ENCODE results near the gene CFL1.

The CFL1 gene

GRCh38 chr11:65829459-65829858 is 28.5 kb downstream of the CFL1 start:
- DNase-seq, result no peak

- DNase-seq, result no peak
Observed at GRCh38 chr11:65826984-65827735, 30.8 kb downstream of the CFL1 start.

- no peak for DNase-seq
Observed at GRCh38 chr11:65822776-65823528, 35.0 kb downstream of the CFL1 start.

- no peak for DNase-seq
Observed at GRCh38 chr11:65821107-65821506, 36.9 kb downstream of the CFL1 start.

GRCh38 chr11:65817835-65818680 is 39.9 kb downstream of the CFL1 start:
- DNase-seq, result peak; percentile 82

- DNase-seq, result no peak
Observed at GRCh38 chr11:65817312-65817834, 40.6 kb downstream of the CFL1 start.

- DNase-seq, result no peak
Observed at GRCh38 chr11:65816696-65817095, 41.3 kb downstream of the CFL1 start.

- DNase-seq, result no peak
Observed at GRCh38 chr11:65814986-65815565, 42.9 kb downstream of the CFL1 start.

GRCh38 chr11:65814131-65814985 is 43.6 kb downstream of the CFL1 start:
- peak; percentile 17 for DNase-seq

- DNase-seq, result no peak
Observed at GRCh38 chr11:65811764-65812475, 46.1 kb downstream of the CFL1 start.

GRCh38 chr11:65810046-65810868 is 47.7 kb downstream of the CFL1 start:
- DNase-seq, result no peak

- DNase-seq, result no peak
Observed at GRCh38 chr11:65809496-65809895, 48.5 kb downstream of the CFL1 start.

- DNase-seq, result no peak
Observed at GRCh38 chr11:65808744-65809341, 49.1 kb downstream of the CFL1 start.

GRCh38 chr11:65806979-65807378 is 51.0 kb downstream of the CFL1 start:
- DNase-seq, result no peak
